ENCODE measurements around the gene OSBPL2. TPM values are rescaled to one million over a fixed set of nuclear protein-coding genes. Genes with fewer than 3 reads are reported as not detected.

Gene OSBPL2
- total and polyA plus RNA-seq, 2 donors (not counting 1 experiment from before 2014, with no cell fraction given): 13.3 to 27.9 TPM

- H2AFZ ChIP-seq (ENCODE audit: low read length): no peak overlapping the region
- H3K27me3 ChIP-seq (ENCODE audit: control insufficient read depth, insufficient read depth, low read length): no peaks in the 10 kb centered on the region
- peak in 1 of 2 donors; percentile 3 for DNase-seq (ENCODE audit: low read depth in 2 of 2)
- no peak overlapping the region for H3K27ac ChIP-seq (ENCODE audit: insufficient read depth, low read length)
- TF ChIP-seq CTCF (conservative IDR thresholded peaks at IDR 0.05 in 1 of 2, IDR thresholded peaks at IDR 0.05 in 1 of 2; ENCODE audit: low read depth in 1 of 2, low read length in 2 of 2) (no peak), EZH2 (IDR thresholded peaks at IDR 0.05; ENCODE audit: low read length, missing control alignments) (no peak)
- H4K20me1 ChIP-seq (ENCODE audit: control insufficient read depth, extremely low read depth, insufficient read depth, low read length): no peaks in the 10 kb centered on the region
- no peaks in the 10 kb centered on the region for H3K79me2 ChIP-seq (ENCODE audit: control insufficient read depth, insufficient read depth, low read length)
- H3K4me1 ChIP-seq (ENCODE audit: control insufficient read depth, extremely low read depth, insufficient read depth, low read length): no peaks in the 10 kb centered on the region
- peaks cover under 1% of the 10 kb centered on the region for H3K36me3 ChIP-seq (ENCODE audit: control insufficient read depth, insufficient read depth, low read length)
- no peak overlapping the region for H3K4me2 ChIP-seq (ENCODE audit: extremely low read depth, insufficient read depth, low read length)
- no peak overlapping the region for H3K9ac ChIP-seq (ENCODE audit: insufficient read depth, low read length)
- no peak overlapping the region for H3K4me3 ChIP-seq (replicated peaks in 1 of 4; ENCODE audit: control extremely low read depth in 1 of 4, insufficient read depth in 1 of 4, low read depth in 3 of 4, low read length in 4 of 4)
- H3K9me3 ChIP-seq (ENCODE audit: control insufficient read depth, insufficient read depth, low read depth, low read length): no peaks in the 10 kb centered on the region
Measured at GRCh38 chr20:62266340-62266739, 28.0 kb downstream of the OSBPL2 start.

- H2AFZ ChIP-seq (ENCODE audit: low read length): no peak overlapping the region
- no peaks in the 10 kb centered on the region for H3K79me2 ChIP-seq (ENCODE audit: control insufficient read depth, insufficient read depth, low read length)
- no peaks in the 10 kb centered on the region for H3K4me1 ChIP-seq (ENCODE audit: control insufficient read depth, extremely low read depth, insufficient read depth, low read length)
- no peak overlapping the region for H3K4me3 ChIP-seq (replicated peaks in 1 of 4; ENCODE audit: control extremely low read depth in 1 of 4, insufficient read depth in 1 of 4, low read depth in 3 of 4, low read length in 4 of 4)
- no peak overlapping the region for H3K9ac ChIP-seq (ENCODE audit: insufficient read depth, low read length)
- H3K4me2 ChIP-seq (ENCODE audit: extremely low read depth, insufficient read depth, low read length): no peak overlapping the region
- peaks cover under 1% of the 10 kb centered on the region for H3K36me3 ChIP-seq (ENCODE audit: control insufficient read depth, insufficient read depth, low read length)
- no peak for TF ChIP-seq EZH2 (IDR thresholded peaks at IDR 0.05; ENCODE audit: low read length, missing control alignments)
- TF ChIP-seq CTCF (conservative IDR thresholded peaks at IDR 0.05 in 1 of 2, IDR thresholded peaks at IDR 0.05 in 1 of 2; ENCODE audit: low read depth in 1 of 2, low read length in 2 of 2): no peak
- no peaks in the 10 kb centered on the region for H3K27me3 ChIP-seq (ENCODE audit: control insufficient read depth, insufficient read depth, low read length)
- no peaks in the 10 kb centered on the region for H3K9me3 ChIP-seq (ENCODE audit: control insufficient read depth, insufficient read depth, low read depth, low read length)
- no peaks in the 10 kb centered on the region for H4K20me1 ChIP-seq (ENCODE audit: control insufficient read depth, extremely low read depth, insufficient read depth, low read length)
- no peak overlapping the region for H3K27ac ChIP-seq (ENCODE audit: insufficient read depth, low read length)
- DNase-seq (ENCODE audit: low read depth in 2 of 2): no peak
Measured at GRCh38 chr20:62266851-62267250, 28.5 kb downstream of the OSBPL2 start.

- H2AFZ ChIP-seq (ENCODE audit: low read length): no peak overlapping the region
- H3K9ac ChIP-seq (ENCODE audit: insufficient read depth, low read length): no peak overlapping the region
- H3K4me2 ChIP-seq (ENCODE audit: extremely low read depth, insufficient read depth, low read length): no peak overlapping the region
- H3K9me3 ChIP-seq (ENCODE audit: control insufficient read depth, insufficient read depth, low read depth, low read length): no peaks in the 10 kb centered on the region
- H3K4me3 ChIP-seq (replicated peaks in 1 of 4; ENCODE audit: control extremely low read depth in 1 of 4, insufficient read depth in 1 of 4, low read depth in 3 of 4, low read length in 4 of 4): no peak overlapping the region
- peaks cover 3% of the 10 kb centered on the region for H3K36me3 ChIP-seq (ENCODE audit: control insufficient read depth, insufficient read depth, low read length)
- TF ChIP-seq CTCF (conservative IDR thresholded peaks at IDR 0.05 in 1 of 2, IDR thresholded peaks at IDR 0.05 in 1 of 2; ENCODE audit: low read depth in 1 of 2, low read length in 2 of 2) (no peak), EZH2 (IDR thresholded peaks at IDR 0.05; ENCODE audit: low read length, missing control alignments) (no peak)
- H3K27me3 ChIP-seq (ENCODE audit: control insufficient read depth, insufficient read depth, low read length): no peaks in the 10 kb centered on the region
- H3K4me1 ChIP-seq (ENCODE audit: control insufficient read depth, extremely low read depth, insufficient read depth, low read length): no peaks in the 10 kb centered on the region
- H3K27ac ChIP-seq (ENCODE audit: insufficient read depth, low read length): no peak overlapping the region
- H3K79me2 ChIP-seq (ENCODE audit: control insufficient read depth, insufficient read depth, low read length): no peaks in the 10 kb centered on the region
- no peaks in the 10 kb centered on the region for H4K20me1 ChIP-seq (ENCODE audit: control insufficient read depth, extremely low read depth, insufficient read depth, low read length)
- no peak for DNase-seq (ENCODE audit: low read depth in 2 of 2)
Measured at GRCh38 chr20:62267543-62267942, 29.2 kb downstream of the OSBPL2 start.
